Mucosa of descending colon (tissue), 3 donors: ENCODE data around the gene MTA2. TPM values are rescaled to one million over a fixed set of nuclear protein-coding genes. Genes with fewer than 3 reads are reported as not detected.
A peak's percentile ranks its signal among the peaks of the same experiment; 100 is the strongest.

Experiments used
- ATAC-seq: fragments of 200-7000 bp; cut with Tn5 transposase; one replicate; pipeline ENCODE4 v1.9.1; 2020; ENCODE audit warnings: mild to moderate bottlenecking, moderate library complexity
- DNase-seq, 3 donors: peaks; one replicate each; pipeline ENCODE4 v3.0.0-alpha.2; 2020
- H3K36me3 ChIP-seq: fragments of 200-600 bp; one replicate; pipeline ENCODE4 v1.8.0; 2021; ENCODE audit warnings: low read depth, mild to moderate bottlenecking
- H3K4me1 ChIP-seq: fragments of 200-600 bp; one replicate; pipeline ENCODE4 v1.8.0; 2021; ENCODE audit warnings: low read depth, mild to moderate bottlenecking
- H3K4me3 ChIP-seq: fragments of 200-600 bp; one replicate; pipeline ENCODE4 v1.8.0; 2021; ENCODE audit warnings: mild to moderate bottlenecking
- H3K9me3 ChIP-seq: fragments of 200-600 bp; one replicate; pipeline ENCODE4 v1.8.0; 2021; ENCODE audit warnings: mild to moderate bottlenecking
- intact Hi-C, 2 donors: fragments of 100-400 bp; cut with DNase I in 1 of 2; cut with micrococcal nuclease in 1 of 2; formaldehyde crosslinking; loops; one replicate each; pipeline versions ENCODE4 v1.11.0 to v1.11.1; 2022; cut with DNase I, micrococcal nuclease
- total RNA-seq, 3 donors: library from RNA; stranded (reverse); fragmentation: NEBNext Ultra II Directional in 2 of 3; extraction: Animal tissue kit (Norgen Biotek cat#: 25700) in 2 of 3; gene quantifications; one replicate each; pipeline versions ENCODE4 v1.2.1 to v1.2.4, GENCODE V29; 2021 to 2023
- TF ChIP-seq, protein P1 (sequence below): fragments of 200-600 bp; IDR thresholded peaks from one replicate; pipeline ENCODE4 v1.8.0; 2022; ENCODE audit warnings: antibody characterized with exemption, mild to moderate bottlenecking
- donor health status: DM: no; HTN: no; CAD: no; lungs with moderate emphysema.
- donor health status: DM: no; HTN: no; CAD: no.
- donor health status: DM: no; HTN: yes; CAD: no.

Gene MTA2
- total RNA-seq, 3 donors from 2014 or later, result 70.7 to 92.1 (median 89.6) TPM

DNA sequence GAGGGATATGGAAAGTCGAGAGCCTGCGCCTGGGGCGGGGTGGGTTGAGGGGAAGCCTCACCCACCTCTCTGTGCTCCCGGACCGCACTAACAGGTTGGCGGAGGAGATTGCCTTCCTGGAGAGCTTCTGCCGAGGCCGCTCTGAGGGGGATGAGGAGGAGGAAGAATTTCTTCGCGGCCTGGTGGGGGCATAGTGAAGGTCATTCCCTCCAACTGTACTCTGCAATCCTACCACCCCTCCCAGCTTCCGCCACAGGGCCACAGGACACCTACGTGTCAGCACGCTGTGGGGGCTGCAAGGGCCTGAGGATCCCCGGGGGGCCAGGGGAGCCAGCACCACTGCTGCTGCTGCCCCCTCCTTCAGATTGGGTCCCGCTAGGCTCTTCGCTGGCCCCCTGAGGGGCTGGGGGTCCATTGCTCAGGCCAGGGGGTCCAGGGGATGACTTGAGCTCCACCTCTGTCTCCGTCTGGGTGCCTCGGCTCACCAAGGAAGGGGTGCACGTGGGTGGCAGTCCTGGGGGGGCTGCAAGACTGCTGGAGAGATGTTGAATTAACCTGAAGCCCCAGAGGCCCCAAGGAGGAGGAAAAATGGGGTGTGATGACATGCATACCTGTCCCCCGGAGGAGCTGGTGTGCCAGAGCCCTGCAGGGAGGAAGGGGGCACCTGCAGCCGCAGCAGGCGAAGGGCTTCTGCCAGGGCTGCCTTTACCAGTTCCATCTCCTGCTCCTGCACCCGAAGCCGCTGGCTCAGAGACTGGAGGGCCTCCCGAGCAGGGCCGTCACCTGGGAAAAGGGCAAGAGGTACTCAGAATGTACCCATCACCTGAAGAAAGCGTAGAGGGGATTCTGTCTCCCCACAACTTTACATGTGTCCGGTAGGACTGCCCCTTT is 9.4 kb upstream of the MTA2 start:
- Histone ChIP-seq H3K4me1 (peaks cover 14% of the 10 kb centered on the region), H3K36me3 (no peaks in the 10 kb centered on the region), H3K4me3 (no peak overlapping the region), H3K9me3 (no peaks in the 10 kb centered on the region)
- ATAC-seq (no peak), DNase-seq (peak in 1 of 3 donors; percentile 52)
- TF ChIP-seq, protein P1, sequence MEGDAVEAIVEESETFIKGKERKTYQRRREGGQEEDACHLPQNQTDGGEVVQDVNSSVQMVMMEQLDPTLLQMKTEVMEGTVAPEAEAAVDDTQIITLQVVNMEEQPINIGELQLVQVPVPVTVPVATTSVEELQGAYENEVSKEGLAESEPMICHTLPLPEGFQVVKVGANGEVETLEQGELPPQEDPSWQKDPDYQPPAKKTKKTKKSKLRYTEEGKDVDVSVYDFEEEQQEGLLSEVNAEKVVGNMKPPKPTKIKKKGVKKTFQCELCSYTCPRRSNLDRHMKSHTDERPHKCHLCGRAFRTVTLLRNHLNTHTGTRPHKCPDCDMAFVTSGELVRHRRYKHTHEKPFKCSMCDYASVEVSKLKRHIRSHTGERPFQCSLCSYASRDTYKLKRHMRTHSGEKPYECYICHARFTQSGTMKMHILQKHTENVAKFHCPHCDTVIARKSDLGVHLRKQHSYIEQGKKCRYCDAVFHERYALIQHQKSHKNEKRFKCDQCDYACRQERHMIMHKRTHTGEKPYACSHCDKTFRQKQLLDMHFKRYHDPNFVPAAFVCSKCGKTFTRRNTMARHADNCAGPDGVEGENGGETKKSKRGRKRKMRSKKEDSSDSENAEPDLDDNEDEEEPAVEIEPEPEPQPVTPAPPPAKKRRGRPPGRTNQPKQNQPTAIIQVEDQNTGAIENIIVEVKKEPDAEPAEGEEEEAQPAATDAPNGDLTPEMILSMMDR, result no peak
- intact Hi-C loops, result no loop called here

DNA sequence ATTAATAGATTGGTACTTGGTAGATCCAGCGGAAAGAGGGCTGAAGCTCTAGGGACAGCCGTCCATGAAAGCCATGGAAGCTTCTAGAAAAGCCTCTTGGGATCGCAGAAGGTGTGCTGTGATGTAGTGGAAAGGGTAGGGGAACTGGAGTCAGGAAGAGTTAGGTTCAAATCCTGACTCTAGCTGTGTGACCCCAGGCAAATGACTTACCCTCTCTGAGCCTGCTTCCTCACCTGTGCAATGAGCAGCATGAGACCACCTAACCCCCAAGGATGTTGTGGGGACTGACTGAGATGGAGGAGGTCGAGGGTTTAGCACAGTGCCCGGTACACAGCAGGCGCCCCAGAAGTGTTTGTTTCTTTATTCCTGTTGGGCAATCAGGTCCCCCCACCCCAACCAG is 8.7 kb upstream of the MTA2 start:
- no peaks in the 10 kb centered on the region for H3K36me3 ChIP-seq
- intact Hi-C loops, result no loop called here
- no peak overlapping the region for H3K4me3 ChIP-seq
- ATAC-seq, result no peak
- TF ChIP-seq, protein P1, result no peak
- no peak for DNase-seq
- H3K4me1 ChIP-seq, result peaks cover 14% of the 10 kb centered on the region
- no peaks in the 10 kb centered on the region for H3K9me3 ChIP-seq

DNA sequence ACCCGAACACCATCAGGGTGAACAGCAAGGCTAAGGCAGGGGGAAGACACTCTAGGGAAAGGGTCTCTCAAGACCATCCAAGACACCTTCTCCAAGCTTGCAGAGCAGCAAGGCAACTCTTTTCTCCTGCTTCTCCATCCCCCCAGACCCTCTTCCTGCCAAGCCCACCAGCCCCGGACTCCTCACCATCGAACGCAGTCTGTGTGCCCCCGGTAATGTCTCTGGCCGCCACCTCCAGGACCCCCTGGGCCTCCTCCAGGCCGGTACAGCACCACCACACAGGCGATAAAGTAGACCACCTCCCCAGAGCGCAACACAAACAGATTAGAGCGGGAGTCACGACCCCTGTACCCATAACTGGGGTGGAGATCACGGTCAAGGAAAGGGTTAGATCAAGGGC is 7.1 kb upstream of the MTA2 start:
- TF ChIP-seq, protein P1, result no peak
- H3K4me1 ChIP-seq, result peaks cover 14% of the 10 kb centered on the region
- no peaks in the 10 kb centered on the region for H3K36me3 ChIP-seq
- H3K4me3 ChIP-seq, result no peak overlapping the region
- H3K9me3 ChIP-seq, result no peaks in the 10 kb centered on the region
- DNase-seq (no peak), ATAC-seq (no peak)
- intact Hi-C loops, result no loop called here

DNA sequence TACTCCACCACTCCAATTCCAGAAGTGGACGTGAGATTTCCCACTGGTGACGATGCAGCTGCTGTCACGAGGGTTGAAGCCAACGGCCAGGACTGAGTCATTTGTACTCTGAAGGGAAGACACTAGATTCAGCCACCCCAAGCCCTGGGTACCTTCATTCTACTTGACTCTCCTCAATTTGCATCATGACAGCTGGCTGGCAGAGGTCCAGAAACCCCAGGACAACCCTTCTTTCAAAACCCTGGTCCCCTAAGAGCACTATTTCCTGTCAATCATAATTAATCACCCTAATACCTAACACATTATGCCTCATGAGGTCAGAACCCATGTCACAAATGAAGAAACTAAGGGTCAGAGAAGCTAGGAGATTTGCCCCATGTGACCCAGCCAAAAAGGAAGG is 6.0 kb upstream of the MTA2 start:
- ATAC-seq (no peak), DNase-seq (no peak)
- Histone ChIP-seq H3K4me3 (no peak overlapping the region), H3K9me3 (no peaks in the 10 kb centered on the region), H3K4me1 (peaks cover 18% of the 10 kb centered on the region), H3K36me3 (no peaks in the 10 kb centered on the region)
- TF ChIP-seq, protein P1, result no peak
- intact Hi-C loops, result no loop called here

DNA sequence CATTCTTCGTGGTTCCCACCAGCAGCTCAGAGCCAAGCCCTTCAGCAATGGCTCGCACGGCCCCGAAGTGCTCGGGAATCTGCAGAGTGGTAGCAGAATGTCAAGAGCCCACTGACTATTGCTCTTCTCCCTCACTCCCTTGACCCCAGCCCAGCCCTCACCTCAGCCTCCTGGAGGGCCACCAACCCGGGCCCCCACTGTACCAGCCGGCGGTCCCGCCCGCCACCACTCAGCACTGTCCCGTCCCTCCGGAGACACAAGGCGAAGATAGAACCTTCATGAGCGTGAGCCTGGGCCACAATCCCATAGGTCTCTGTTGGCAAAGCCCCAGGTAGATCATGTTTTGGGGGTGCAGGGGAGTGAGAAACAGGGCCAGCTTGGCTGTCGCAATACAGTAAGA is 4.2 kb upstream of the MTA2 start:
- Histone ChIP-seq H3K9me3 (no peaks in the 10 kb centered on the region), H3K4me3 (no peak overlapping the region), H3K4me1 (peaks cover 12% of the 10 kb centered on the region), H3K36me3 (no peaks in the 10 kb centered on the region)
- intact Hi-C loops, result no loop called here
- TF ChIP-seq, protein P1, result no peak
- ATAC-seq (no peak), DNase-seq (no peak)
